ENCODE data around the gene SEH1L. TPM values are rescaled to one million over a fixed set of nuclear protein-coding genes. Genes with fewer than 3 reads are reported as not detected.
A peak's percentile ranks its signal among the peaks of the same experiment; 100 is the strongest.
"Not testable (repeated sequence)": the region's sequence is repeated elsewhere in the genome, so short reads cannot be mapped to it uniquely, and the experiment has no call there.

The SEH1L gene
- polyA plus RNA-seq, 1 donor (not counting 4 experiments of a cell fraction or from before 2014, with no cell fraction given) = 60.5 TPM

- Histone ChIP-seq H3K9me1 (ENCODE audit: control insufficient read depth, extremely low read depth, insufficient read depth, low read length) (no peaks in the 10 kb centered on the region), H4K20me1 (ENCODE audit: control insufficient read depth, extremely low read depth, insufficient read depth, low read length) (no peaks in the 10 kb centered on the region), H3K4me2 (ENCODE audit: control insufficient read depth, extremely low read depth, insufficient read depth, low read depth, low read length) (no peak overlapping the region), H3K27ac (ENCODE audit: control insufficient read depth, insufficient read depth, low read length) (no peak overlapping the region), H3K27me3 (ENCODE audit: control insufficient read depth, extremely low read depth, insufficient read depth, low read length) (no peaks in the 10 kb centered on the region), H3K36me3 (ENCODE audit: control insufficient read depth in 2 of 2, extremely low read depth in 1 of 2, insufficient read depth in 2 of 2, low read length in 2 of 2) (peaks cover 8 to 21% of the 10 kb centered on the region in 2 experiments), H3K9ac (ENCODE audit: control insufficient read depth, extremely low read depth, insufficient read depth, low read length) (no peak overlapping the region), H2AFZ (ENCODE audit: control insufficient read depth, low read length) (no peak overlapping the region), H3K4me3 (ENCODE audit: control insufficient read depth in 2 of 3, extremely low read depth in 1 of 3, insufficient read depth in 2 of 3, low read depth in 1 of 3, low read length in 3 of 3) (no peak overlapping the region), H3K9me3 (ENCODE audit: control insufficient read depth, low read depth, low read length) (no peaks in the 10 kb centered on the region), H3K79me2 (ENCODE audit: control insufficient read depth, insufficient read depth, low read length) (peaks cover 2% of the 10 kb centered on the region), H3K4me1 (ENCODE audit: control insufficient read depth, extremely low read depth, insufficient read depth, low read length) (peaks cover 4% of the 10 kb centered on the region)
- dilution Hi-C loops (cut with MboI; ENCODE audit: extremely low pct_ligation_motif_present, low sequenced_read_pairs) = no loop called here
- DNase-seq (ENCODE audit: low read depth, low spot score) (no peak), FAIRE-seq (no peak)
- TF ChIP-seq EZH2 (IDR thresholded peaks at IDR 0.05; ENCODE audit: low read length) (no peak), CTCF (optimal IDR thresholded peaks at IDR 0.05 in 1 of 3, IDR thresholded peaks at IDR 0.05 in 1 of 3, conservative IDR thresholded peaks at IDR 0.05 in 1 of 3; ENCODE audit: extremely low read depth in 1 of 3, insufficient read depth in 2 of 3, low read length in 3 of 3) (no peak)
These were observed 27.7 kb downstream of the SEH1L start for GRCh38 chr18:12975488-12975887.

GRCh38 chr18:12976305-12976704, 28.5 kb downstream of the SEH1L start:
- Histone ChIP-seq H3K9me3 (ENCODE audit: control insufficient read depth, low read depth, low read length) (no peaks in the 10 kb centered on the region), H2AFZ (ENCODE audit: control insufficient read depth, low read length) (no peak overlapping the region), H3K27ac (ENCODE audit: control insufficient read depth, insufficient read depth, low read length) (peak overlapping the region; percentile 13), H4K20me1 (ENCODE audit: control insufficient read depth, extremely low read depth, insufficient read depth, low read length) (no peaks in the 10 kb centered on the region), H3K9me1 (ENCODE audit: control insufficient read depth, extremely low read depth, insufficient read depth, low read length) (no peaks in the 10 kb centered on the region), H3K79me2 (ENCODE audit: control insufficient read depth, insufficient read depth, low read length) (peaks cover 2% of the 10 kb centered on the region), H3K27me3 (ENCODE audit: control insufficient read depth, extremely low read depth, insufficient read depth, low read length) (no peaks in the 10 kb centered on the region), H3K9ac (ENCODE audit: control insufficient read depth, extremely low read depth, insufficient read depth, low read length) (no peak overlapping the region), H3K4me2 (ENCODE audit: control insufficient read depth, extremely low read depth, insufficient read depth, low read depth, low read length) (no peak overlapping the region), H3K4me1 (ENCODE audit: control insufficient read depth, extremely low read depth, insufficient read depth, low read length) (peaks cover 4% of the 10 kb centered on the region), H3K4me3 (ENCODE audit: control insufficient read depth in 2 of 3, extremely low read depth in 1 of 3, insufficient read depth in 2 of 3, low read depth in 1 of 3, low read length in 3 of 3) (no peak overlapping the region), H3K36me3 (ENCODE audit: control insufficient read depth in 2 of 2, extremely low read depth in 1 of 2, insufficient read depth in 2 of 2, low read length in 2 of 2) (peaks cover 8 to 15% of the 10 kb centered on the region in 2 experiments)
- DNase-seq (ENCODE audit: low read depth, low spot score) = no peak
- TF ChIP-seq CTCF (optimal IDR thresholded peaks at IDR 0.05 in 1 of 3, IDR thresholded peaks at IDR 0.05 in 1 of 3, conservative IDR thresholded peaks at IDR 0.05 in 1 of 3; ENCODE audit: extremely low read depth in 1 of 3, insufficient read depth in 2 of 3, low read length in 3 of 3) (no peak), EZH2 (IDR thresholded peaks at IDR 0.05; ENCODE audit: low read length) (no peak)
- dilution Hi-C loops (cut with MboI; ENCODE audit: extremely low pct_ligation_motif_present, low sequenced_read_pairs) = no loop called here
- FAIRE-seq = no peak

GRCh38 chr18:12980065-12980464, 32.3 kb downstream of the SEH1L start:
- H3K79me2 ChIP-seq (ENCODE audit: control insufficient read depth, insufficient read depth, low read length); H3K4me3 ChIP-seq (ENCODE audit: control insufficient read depth in 2 of 3, extremely low read depth in 1 of 3, insufficient read depth in 2 of 3, low read depth in 1 of 3, low read length in 3 of 3); H4K20me1 ChIP-seq (ENCODE audit: control insufficient read depth, extremely low read depth, insufficient read depth, low read length); H3K9ac ChIP-seq (ENCODE audit: control insufficient read depth, extremely low read depth, insufficient read depth, low read length); H3K36me3 ChIP-seq (ENCODE audit: control insufficient read depth in 2 of 2, extremely low read depth in 1 of 2, insufficient read depth in 2 of 2, low read length in 2 of 2); H2AFZ ChIP-seq (ENCODE audit: control insufficient read depth, low read length); FAIRE-seq; H3K9me1 ChIP-seq (ENCODE audit: control insufficient read depth, extremely low read depth, insufficient read depth, low read length); H3K27ac ChIP-seq (ENCODE audit: control insufficient read depth, insufficient read depth, low read length); DNase-seq (ENCODE audit: low read depth, low spot score); H3K4me2 ChIP-seq (ENCODE audit: control insufficient read depth, extremely low read depth, insufficient read depth, low read depth, low read length); H3K4me1 ChIP-seq (ENCODE audit: control insufficient read depth, extremely low read depth, insufficient read depth, low read length); dilution Hi-C loops (cut with MboI; ENCODE audit: extremely low pct_ligation_motif_present, low sequenced_read_pairs); H3K27me3 ChIP-seq (ENCODE audit: control insufficient read depth, extremely low read depth, insufficient read depth, low read length); H3K9me3 ChIP-seq (ENCODE audit: control insufficient read depth, low read depth, low read length): not testable (repeated sequence)

Data from keratinocyte (primary cell).